GM18870 (cell line): ENCODE data around the gene EYS.
"Not testable (repeated sequence)": the region's sequence is repeated elsewhere in the genome, so short reads cannot be mapped to it uniquely, and the experiment has no call there.

Experiments
- ATAC-seq: cut with Tn5 transposase; IDR thresholded peaks from one replicate; pipeline ENCODE4 v1.9.1; 2021; ENCODE audit warnings: moderate library complexity; ENCODE audit not compliant: unreplicated experiment

The EYS gene

GRCh38 chr6:63936399-63936798 is 1770.6 kb downstream of the EYS start:
- no peak for ATAC-seq

DNA sequence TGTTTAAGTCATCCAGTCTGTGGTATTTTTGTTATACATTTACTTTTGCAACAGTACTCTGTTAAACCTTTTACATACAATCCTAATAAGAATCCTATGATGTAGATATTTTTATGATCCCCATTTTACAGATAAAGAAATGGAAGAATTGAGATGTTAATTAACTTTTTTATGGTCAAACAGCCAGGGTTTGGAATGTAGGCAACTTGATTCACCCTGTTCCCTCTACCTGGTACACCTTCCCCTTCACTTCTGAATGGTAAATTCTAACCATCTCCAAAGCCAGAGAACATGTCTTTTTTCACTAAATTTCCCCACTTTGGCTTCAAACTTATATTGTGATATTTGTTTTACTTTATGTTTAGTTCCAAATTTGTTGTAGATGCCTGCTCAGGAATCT is 1771.3 kb downstream of the EYS start:
- no peak for ATAC-seq

DNA sequence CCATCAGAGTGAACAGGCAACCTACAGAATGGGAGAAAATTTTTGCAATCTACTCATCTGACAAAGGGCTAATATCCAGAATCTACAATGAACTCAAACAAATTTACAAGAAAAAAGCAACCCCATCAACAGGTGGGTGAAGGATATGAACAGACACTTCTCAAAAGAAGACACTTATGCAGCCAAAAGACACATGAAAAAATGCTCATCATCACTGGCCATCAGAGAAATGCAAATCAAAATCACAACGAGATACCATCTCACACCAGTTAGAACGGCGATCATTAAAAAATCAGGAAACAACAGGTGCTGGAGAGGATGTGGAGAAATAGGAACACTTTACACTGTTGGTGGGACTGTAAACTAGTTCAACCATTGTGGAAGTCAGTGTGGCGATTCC is 1773.1 kb downstream of the EYS start:
- not testable (repeated sequence) for ATAC-seq

DNA sequence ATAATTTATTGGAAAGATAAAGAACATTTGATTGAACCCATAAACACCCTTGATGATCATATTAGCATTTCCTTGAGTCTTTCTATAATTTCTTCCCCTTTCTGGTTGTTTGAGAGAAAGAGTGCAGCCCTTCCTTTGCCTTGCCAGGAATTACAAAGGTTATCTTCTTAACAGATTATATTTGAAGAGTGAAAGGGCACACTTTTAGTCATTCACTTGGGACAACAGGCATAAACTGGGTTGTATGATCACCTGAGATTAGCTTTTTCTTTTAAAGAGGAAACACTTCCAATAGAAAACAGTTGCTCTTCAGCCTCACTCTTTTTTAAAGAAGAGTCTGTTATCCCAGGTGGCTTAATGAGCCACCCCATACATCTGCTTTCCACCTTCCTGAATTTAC is 1776.2 kb downstream of the EYS start:
- no peak for ATAC-seq

DNA sequence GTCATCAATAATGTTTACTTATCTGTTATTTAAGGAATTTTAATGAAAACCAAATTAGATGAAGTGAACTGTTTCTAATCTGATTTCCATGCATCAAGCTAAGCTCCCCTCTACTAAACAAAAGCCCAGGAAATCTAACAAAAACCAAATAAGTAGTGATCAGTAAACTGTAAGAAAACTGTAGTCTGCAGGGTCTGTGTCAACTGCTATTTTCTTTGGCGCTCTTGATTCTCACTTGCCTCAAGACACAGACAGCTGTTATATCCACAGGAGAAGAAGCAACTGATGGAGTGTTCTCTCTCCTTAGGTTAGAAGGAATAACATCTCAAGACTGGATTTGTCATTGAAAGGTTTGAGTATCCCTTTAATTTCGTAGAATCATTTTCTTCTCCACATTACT is 1777.9 kb downstream of the EYS start:
- no peak for ATAC-seq

GRCh38 chr6:63928613-63929012 is 1778.4 kb downstream of the EYS start:
- ATAC-seq: no peak

- no peak for ATAC-seq
Observed at GRCh38 chr6:63926950-63927927, 1779.8 kb downstream of the EYS start.

GRCh38 chr6:63926258-63926780 is 1780.7 kb downstream of the EYS start:
- ATAC-seq: no peak

GRCh38 chr6:63923139-63923739 is 1783.8 kb downstream of the EYS start:
- ATAC-seq: peak; percentile 83

- no peak for ATAC-seq
Observed at GRCh38 chr6:63919556-63920110, 1787.4 kb downstream of the EYS start.

- no peak for ATAC-seq
Observed at GRCh38 chr6:63912887-63913286, 1794.1 kb downstream of the EYS start.

- ATAC-seq: no peak
Observed at GRCh38 chr6:63910863-63911551, 1796.0 kb downstream of the EYS start.

DNA sequence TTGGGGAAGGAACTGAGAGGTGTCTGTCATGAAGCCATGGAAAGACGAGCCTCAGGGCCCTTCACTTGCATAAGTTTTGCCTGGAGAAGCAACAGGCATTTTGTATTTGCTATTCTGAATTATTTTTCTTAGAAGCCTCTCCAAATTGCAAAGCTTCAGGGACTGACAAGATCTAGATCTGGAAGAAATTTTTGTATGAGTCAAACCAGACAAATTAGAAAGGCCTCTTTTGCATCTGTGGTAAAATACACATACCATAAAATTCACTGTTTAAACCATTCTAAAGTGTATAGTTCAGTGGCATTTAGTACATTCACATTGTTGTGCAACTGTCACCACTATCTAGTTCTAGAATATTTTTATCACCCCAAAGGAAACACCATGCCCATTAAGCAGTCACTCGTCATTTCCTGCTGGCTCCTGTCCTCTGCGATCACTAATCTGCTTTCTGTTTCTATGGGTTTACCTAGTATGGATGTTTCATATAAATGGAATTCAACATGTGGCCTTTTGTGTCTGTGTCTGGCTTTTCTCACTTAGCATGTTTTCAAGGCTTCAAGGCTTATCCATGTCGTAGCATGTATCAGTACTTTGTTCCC is 1802.3 kb downstream of the EYS start:
- peak; percentile 67 for ATAC-seq

GRCh38 chr6:63899550-63899949 is 1807.5 kb downstream of the EYS start:
- no peak for ATAC-seq

- no peak for ATAC-seq
Observed at GRCh38 chr6:63897952-63898351, 1809.1 kb downstream of the EYS start.

DNA sequence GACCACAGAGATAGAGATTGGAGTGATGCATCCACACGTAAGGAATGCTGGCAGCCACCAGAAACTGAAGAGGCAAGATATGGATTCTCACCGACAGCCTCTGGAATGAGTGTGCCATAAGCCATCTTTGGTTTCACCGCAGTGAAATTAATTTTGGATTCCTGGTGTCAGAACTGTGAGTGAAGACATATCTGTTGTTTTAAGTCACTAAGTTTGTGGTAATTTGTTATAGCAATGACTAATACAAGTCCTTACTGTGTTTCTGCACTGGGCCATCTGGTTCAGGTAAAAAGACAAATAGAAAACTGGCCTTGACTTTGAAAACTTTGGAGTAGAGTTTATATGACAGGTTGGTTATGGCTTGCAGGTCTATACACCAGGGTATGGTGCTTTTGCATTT is 1809.6 kb downstream of the EYS start:
- ATAC-seq: no peak

- no peak for ATAC-seq
Observed at GRCh38 chr6:63888416-63888815, 1818.6 kb downstream of the EYS start.

GRCh38 chr6:63887804-63888203 is 1819.2 kb downstream of the EYS start:
- not testable (repeated sequence) for ATAC-seq

DNA sequence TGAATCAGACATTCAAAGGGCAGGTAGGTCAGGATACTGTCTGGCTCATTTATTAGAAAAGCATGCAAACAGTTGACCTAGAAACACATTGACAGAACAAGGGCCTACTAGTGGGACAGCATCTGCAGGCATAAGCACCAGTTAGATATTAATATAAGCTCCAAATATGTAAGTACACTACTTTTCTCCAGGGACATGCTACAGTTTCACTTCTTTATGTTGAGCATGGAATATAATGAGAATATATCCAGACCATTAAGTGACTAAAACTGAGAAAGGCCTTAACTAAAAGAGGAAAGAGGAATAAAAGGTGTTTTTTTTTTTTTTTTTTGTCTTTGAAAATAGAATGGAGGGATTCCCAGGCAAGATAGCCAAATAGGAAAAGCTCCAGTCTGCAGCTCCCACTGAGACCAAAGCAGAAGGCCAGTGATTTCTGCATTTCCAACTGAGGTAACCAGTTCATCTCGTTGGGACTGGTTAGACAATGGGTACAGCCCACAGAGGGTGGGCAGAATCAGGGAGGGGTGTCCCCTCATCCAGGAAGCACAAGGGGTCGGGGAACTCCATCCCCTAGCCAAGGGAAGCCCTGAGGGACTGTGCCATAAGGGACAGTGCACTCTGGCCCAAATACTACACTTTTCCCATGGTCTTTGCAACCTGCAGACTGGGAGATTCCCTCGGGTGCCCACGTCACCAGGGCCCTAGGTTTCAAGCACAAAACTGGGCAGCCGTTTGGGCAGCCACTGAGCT is 1819.8 kb downstream of the EYS start:
- peak; percentile 37 for ATAC-seq

GRCh38 chr6:63886341-63886740 is 1820.7 kb downstream of the EYS start:
- no peak for ATAC-seq
